Hematopoietic multipotent progenitor cell (in vitro differentiated cells): ENCODE measurements around the gene PNCK. TPM values are rescaled to one million over a fixed set of nuclear protein-coding genes. Genes with fewer than 3 reads are reported as not detected.

Experiments
- DNase-seq, 3 donors: peaks; one replicate each; pipeline ENCODE4 v3.0.0-alpha.2; 2011 to 2015; ENCODE audit warnings: low read depth in 2 of 3, low spot score in 2 of 3
- total RNA-seq: library from RNA; depleted of rRNA; stranded (reverse); fragments of >200 nt; gene quantifications from one replicate; pipeline ENCODE4 v1.2.3, GENCODE V29; 2012

Gene PNCK
- total RNA-seq, 1 donor: not detected

- DNase-seq: no peak
These were observed 6.2 kb downstream of the PNCK start for GRCh38 chrX:153667281-153667955.

- DNase-seq: no peak
These were observed 7.8 kb downstream of the PNCK start for GRCh38 chrX:153665726-153666306.

GRCh38 chrX:153662266-153662665 is 11.3 kb downstream of the PNCK start:
- peak in 1 of 3 donors; percentile 30 for DNase-seq

- no peak for DNase-seq
These were observed 14.3 kb downstream of the PNCK start for GRCh38 chrX:153659268-153659667.

- DNase-seq: no peak
These were observed 16.5 kb downstream of the PNCK start for GRCh38 chrX:153657161-153657560.

GRCh38 chrX:153653556-153653955 is 20.1 kb downstream of the PNCK start:
- no peak for DNase-seq

GRCh38 chrX:153651540-153652079 is 22.0 kb downstream of the PNCK start:
- peak in 1 of 3 donors; percentile 36 for DNase-seq

GRCh38 chrX:153650959-153651358 is 22.7 kb downstream of the PNCK start:
- DNase-seq: no peak

- no peak for DNase-seq
These were observed 23.5 kb downstream of the PNCK start for GRCh38 chrX:153649915-153650782.

GRCh38 chrX:153649178-153649914 is 24.3 kb downstream of the PNCK start:
- peak in 1 of 3 donors; percentile 57 for DNase-seq

- DNase-seq: no peak
These were observed 25.0 kb downstream of the PNCK start for GRCh38 chrX:153648358-153649177.

GRCh38 chrX:153647461-153648357 is 25.9 kb downstream of the PNCK start:
- DNase-seq: no peak

GRCh38 chrX:153646620-153647373 is 26.8 kb downstream of the PNCK start, which contains the start of gene DUSP9:
TSS of gene DUSP9 (plus strand) at chrX:153647203. CDS start at chrX:153647954, 751 bp downstream.
- DNase-seq: no peak

GRCh38 chrX:153645921-153646488 is 27.6 kb downstream of the PNCK start:
- no peak for DNase-seq

- no peak for DNase-seq
These were observed 28.5 kb downstream of the PNCK start for GRCh38 chrX:153645151-153645550.

- DNase-seq: no peak
These were observed 29.1 kb downstream of the PNCK start for GRCh38 chrX:153644356-153645125.
